Measurements from ENCODE around the gene LPCAT2.
"Not testable (repeated sequence)": the region's sequence is repeated elsewhere in the genome, so short reads cannot be mapped to it uniquely, and the experiment has no call there.

LPCAT2 gene

DNA sequence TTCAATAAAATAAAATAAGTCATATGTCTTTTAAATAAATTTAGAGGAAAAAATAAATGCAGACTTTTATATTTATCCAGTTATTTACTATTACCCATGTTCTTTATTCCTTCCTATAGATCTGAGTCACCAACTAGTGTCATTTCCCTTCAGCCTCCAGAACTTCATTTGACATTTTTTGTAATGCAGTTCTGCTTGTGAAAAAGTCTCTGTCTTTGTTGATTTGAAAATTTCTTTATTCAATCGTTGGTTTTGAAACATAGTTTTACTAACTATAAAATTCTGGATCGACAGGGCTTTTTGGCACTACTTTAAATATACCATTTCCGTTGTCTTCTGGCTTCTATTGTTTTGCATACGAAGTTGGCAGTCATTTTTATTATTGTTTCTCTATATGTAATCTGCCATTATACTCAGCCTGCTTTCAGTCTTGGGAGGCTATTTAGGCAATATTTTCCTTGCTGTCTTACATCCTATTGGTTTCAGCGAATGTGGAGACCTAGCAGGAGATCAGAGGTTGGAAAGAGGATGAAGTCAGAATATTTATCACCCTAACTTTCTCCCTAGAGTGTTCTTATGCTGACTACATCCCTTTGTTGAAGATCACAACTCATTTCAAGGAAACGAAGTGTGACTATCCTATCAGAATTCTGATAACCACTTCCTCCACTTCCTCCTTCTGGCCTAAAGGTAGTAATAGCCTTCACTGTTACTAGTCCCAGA, 104.9 kb downstream of the LPCAT2 start:
- DNase-seq = no peak

DNA sequence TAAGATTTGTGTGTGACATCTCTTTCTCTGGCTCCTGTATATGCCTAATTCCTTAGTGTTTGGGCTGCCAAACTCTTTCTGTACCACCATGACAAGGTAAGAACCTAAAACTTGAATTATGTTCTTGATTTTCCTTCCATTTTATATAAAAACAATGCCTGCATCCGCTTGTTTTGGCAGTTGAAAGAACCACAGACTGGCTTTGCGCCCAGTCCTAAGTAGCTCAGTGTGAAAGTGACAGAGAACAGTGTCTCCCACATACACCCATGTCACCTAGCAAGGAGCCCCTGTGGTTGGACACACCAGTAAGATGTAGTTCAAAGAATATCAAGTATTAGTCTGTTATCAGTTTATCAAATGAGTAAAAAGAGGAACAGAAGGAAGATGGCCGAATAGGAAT, 106.2 kb downstream of the LPCAT2 start:
- no peak for DNase-seq

DNA sequence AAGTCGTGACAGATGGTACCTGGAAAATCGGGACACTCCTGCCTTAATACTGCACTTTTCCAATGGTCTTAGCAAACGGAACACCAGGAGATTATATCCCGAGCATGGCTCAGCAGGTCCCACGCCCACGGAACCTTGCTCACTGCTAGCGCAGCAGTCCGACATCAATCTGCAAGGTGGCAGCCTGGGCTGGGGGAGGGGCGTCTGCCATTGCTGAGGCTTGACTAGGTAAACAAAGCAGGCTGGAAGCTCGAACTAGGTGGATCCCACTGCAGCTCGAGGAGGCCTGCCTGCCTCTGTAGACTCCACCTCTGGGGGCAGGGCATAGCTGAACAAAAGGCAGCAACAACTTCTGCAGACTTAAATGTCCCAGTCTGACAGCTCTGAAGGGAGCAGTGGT, 106.8 kb downstream of the LPCAT2 start:
- not testable (repeated sequence) for DNase-seq

GRCh38 chr16:55621771-55622170, 112.9 kb downstream of the LPCAT2 start:
- DNase-seq = no peak

GRCh38 chr16:55622272-55622671, 113.4 kb downstream of the LPCAT2 start:
- DNase-seq = no peak

DNA sequence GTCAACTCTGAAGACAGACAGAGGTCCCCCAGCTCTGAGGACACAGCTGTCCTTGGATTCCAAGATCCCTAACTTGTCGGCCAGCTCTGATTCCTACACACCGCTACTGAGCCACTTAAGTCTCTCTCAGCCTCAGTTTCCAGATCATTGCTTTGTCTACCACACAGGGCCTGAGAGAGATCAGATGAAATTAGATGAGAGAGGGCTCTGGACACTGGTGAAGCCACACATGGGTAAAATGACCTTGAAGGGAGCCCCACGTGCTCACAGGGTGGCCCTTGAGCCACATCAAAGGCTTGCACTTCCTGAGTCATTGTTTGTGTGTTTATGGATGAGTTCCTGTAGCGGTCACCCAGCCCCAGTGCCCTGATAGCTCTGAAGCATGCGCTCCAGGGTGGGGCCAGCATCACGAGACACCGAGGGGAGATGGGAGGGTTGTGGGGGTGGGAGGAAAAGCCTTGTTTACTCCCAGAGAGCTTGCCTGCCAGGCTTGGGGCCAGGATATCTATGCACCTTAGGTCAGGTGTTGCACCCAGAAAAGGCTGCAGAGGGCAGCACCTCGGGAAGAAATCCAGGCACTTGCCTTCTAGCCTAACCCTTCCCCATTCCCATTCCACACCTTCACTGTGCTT, 114.2 kb downstream of the LPCAT2 start:
- DNase-seq = no peak

- no peak for DNase-seq
Measured at GRCh38 chr16:55623640-55624039, 114.8 kb downstream of the LPCAT2 start.

DNA sequence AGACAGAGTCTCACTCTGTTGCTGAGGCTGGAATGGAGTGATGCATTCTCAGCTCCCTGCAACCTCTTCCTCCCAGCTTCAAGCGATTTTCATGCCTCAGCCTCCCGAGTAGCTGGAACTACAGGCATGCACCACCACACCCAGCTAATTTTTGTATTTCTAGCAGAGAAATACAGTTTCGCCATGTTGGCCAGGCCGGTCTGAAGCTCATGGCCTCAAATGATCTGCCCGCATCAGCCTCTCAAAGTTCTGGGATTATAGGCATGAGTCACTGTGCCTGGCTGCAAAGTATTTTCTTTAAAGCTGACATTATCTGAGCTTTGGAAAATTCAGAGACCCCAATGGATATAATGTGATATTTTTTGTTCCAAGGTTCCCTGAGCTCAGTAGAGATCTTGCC, 115.8 kb downstream of the LPCAT2 start:
- DNase-seq = no peak

DNA sequence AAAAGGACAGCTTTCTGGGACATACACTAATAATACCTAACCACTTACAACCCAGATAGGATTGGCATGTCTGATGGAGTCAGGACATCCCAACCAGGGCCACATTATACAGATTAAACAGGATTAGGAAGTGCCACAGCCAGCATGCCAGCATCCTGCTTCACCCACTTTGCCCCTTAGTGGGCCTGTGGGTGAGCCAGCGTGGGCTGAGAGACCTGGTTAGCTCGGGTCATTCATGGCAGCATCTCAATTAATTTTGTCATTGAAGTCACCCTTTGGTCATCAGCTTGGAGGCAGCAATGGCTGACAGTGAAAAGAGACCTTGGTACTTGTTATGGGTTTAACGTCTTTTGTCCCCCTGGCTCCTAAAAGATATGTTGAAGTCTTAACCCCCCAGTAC, 117.0 kb downstream of the LPCAT2 start:
- DNase-seq = no peak

DNA sequence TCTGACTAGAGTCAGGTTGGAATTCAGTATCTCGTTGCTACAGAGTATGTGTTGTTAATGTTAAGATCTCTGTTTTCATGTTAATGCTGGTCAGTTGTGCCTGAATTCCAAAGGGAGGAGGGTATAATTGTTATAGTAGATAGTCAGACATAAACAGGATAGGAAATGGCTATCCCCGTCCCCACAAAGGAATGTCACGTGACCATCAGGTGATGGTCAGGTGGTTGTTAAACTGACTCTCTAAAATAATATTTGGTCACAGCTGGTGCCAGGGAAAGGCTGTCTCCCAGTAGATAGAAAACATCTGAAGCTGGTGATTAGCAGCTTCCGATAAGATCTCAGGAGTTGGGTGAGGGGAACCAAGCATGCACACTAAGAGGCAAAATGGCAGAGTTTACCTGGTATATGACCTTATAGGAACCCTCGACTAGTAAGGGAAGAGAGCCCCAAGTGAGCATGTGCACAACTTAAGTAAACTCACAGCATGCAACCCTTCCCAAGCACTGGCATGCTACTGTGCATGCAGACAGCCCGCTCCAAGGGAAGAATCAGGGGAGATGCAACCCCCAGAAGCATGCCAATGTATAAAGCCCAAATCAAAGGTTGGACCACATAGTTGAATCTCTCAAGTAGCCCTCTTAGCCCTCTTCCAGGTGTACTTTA, 119.6 kb downstream of the LPCAT2 start:
- DNase-seq = no peak

DNA sequence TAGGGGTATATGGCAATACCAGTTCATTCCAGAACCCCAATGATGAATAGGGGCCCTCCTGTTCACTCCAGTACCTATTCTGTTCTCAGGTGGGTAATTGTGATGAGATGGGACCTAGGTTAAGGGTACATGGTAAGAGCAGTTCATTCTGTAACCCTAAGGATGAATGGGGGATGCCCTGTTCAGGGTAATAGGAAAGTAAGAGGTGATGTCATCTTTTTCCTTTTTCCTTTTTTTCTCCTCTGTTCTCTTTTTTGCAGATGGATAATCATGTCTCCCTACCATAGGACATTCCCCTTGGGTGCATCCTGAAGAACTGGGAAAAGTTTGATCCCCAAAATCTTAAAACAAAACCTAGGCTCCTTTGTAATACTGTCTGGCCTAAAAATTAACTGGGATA, 121.9 kb downstream of the LPCAT2 start:
- DNase-seq = no peak

GRCh38 chr16:55632259-55632658, 123.4 kb downstream of the LPCAT2 start:
- DNase-seq = no peak

DNA sequence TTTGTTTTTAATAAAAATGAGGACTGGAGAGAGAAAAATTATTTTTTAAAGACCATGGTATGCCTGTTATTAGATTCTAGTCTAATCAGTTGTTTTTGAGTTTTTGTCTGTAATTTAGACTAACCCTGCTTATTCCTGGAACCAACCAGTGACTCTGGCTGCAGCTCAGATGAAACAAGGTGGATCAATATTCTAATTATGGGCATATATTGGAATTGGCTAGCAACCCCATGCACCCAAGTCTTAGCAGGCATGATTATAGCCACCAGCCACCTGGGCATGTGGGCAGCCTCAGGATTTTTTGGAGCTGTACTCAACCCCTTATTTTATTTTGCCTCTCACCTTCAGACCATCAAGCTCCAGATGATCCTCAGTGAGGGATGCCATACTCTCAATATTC, 125.3 kb downstream of the LPCAT2 start:
- no peak for DNase-seq
